Measurements from ENCODE around the gene PAK4. TPM values are rescaled to one million over a fixed set of nuclear protein-coding genes. Genes with fewer than 3 reads are reported as not detected.

The PAK4 gene
- total and polyA plus RNA-seq, 12 donors = 7.2 to 61.0 (median 23.8) TPM

DNA sequence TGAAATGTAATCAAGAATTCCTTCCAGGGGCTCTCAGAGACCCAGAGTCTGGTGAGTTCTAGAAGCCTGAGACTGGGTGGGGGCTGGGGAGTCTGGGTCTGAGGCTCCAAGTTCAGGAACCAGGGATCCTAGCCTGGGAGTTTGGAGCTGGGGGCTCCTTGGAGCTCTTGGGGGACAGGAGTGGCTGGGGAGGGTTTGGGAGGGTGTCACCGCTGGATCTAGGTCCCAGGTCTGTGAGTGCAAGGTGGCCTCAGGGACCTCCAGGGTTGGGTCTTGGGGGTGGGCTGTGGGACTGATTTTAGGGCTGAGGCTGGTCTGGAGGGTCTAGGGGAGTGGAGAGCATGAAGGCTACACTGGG is 77.4 kb downstream of the PAK4 start:
- 88 to 100% (median 100%) methylated on average over 1 of the region's 1 CpG; no CpG with 5 or more reads in 1 of the 4 donors for WGBS, 4 donors
- Histone ChIP-seq H3K36me3 (replicated peaks in 1 of 2) (no peaks in the 10 kb centered on the region), H3K27me3 (peaks cover 13% of the 10 kb centered on the region), H3K4me1 (replicated peaks in 1 of 2) (no peaks in the 10 kb centered on the region), H3K27ac (no peak overlapping the region), H3K4me3 (no peak overlapping the region), H3K9me3 (replicated peaks in 1 of 3) (no peaks in the 10 kb centered on the region)
- no peak for DNase-seq
- TF ChIP-seq, protein P1, sequence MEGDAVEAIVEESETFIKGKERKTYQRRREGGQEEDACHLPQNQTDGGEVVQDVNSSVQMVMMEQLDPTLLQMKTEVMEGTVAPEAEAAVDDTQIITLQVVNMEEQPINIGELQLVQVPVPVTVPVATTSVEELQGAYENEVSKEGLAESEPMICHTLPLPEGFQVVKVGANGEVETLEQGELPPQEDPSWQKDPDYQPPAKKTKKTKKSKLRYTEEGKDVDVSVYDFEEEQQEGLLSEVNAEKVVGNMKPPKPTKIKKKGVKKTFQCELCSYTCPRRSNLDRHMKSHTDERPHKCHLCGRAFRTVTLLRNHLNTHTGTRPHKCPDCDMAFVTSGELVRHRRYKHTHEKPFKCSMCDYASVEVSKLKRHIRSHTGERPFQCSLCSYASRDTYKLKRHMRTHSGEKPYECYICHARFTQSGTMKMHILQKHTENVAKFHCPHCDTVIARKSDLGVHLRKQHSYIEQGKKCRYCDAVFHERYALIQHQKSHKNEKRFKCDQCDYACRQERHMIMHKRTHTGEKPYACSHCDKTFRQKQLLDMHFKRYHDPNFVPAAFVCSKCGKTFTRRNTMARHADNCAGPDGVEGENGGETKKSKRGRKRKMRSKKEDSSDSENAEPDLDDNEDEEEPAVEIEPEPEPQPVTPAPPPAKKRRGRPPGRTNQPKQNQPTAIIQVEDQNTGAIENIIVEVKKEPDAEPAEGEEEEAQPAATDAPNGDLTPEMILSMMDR (IDR thresholded peaks at IDR 0.05) = no peak
- TF ChIP-seq POLR2A (IDR thresholded peaks at IDR 0.05) = no peak
- intact Hi-C loops (cut with DNase I) = loop anchor here in 1 of 2 donors (10.0 kb wide), 1 partner anchor 122 kb away; the partner anchor contains the start of gene LRFN1

DNA sequence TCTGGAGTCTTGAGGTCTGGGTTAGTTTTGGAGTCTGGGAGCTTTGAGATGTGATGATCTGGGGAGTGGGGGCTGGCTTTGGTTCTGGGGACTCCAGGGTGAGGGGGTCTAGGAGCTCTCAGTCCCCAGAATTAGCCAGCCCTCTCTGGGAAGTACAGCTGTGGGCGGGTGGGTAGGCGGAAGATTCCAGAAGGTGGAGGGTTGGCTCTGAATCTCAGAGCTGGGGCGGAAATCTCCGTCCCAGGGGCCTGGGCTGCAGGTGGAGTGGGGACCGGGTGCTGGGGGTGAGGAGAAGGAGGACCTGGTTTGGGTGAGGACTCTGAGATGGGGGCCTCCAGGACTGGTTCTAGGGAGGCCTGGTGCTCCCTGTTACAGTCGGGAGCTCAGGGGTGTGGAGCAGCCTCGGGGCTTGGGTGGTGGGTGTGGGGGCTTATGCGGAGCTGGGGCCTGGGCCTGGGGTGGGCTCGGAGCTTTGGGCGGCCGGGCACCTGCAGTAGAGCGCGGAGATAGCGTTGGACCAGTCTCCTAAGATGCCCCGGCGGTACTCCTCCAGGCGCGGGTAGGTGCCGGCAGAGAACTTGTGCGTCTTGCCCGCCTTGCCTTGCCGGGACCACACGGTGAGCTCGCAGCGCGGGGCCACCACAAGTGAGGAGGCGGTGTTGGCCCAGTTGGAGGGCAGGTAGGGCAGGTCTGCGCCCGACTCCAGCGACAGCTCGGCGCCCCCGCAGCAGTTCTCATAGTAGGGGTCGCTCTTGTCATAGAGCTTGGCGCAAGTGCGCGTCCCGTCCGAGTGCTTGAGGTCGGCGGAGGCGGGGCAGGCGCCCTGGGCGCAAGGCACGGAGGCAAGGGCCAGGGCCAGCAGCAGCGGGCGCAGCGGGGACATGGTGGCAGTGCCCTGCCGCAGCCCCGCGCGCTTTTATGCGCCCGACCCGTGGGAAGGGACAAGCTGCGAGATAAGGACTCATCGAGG is 78.1 kb downstream of the PAK4 start, which contains the start of gene SYCN:
TSS of gene SYCN (minus strand) at position 892 of the 970 bp plus-strand sequence. CDS start at position 883, 9 bp downstream.
- peaks cover 6% of the 10 kb centered on the region for H3K27me3 ChIP-seq
- no peak within 1 kb of the TSS for H3K4me3 ChIP-seq
- 48 to 80% (median 58%) methylated on average over 16 to 57 of the region's 57 CpGs for WGBS, 4 donors
- intact Hi-C loops (cut with DNase I) = loop anchor here in 1 of 2 donors (10.0 kb wide), 1 partner anchor 121 kb away; the partner anchor contains the start of gene LRFN1
- no peaks in the 10 kb centered on the region for H3K36me3 ChIP-seq (replicated peaks in 1 of 2)
- no peak for DNase-seq
- H3K27ac ChIP-seq = no peak within 1 kb of the TSS
- TF ChIP-seq POLR2A (IDR thresholded peaks at IDR 0.05) = no peak
- TF ChIP-seq, protein P1 (IDR thresholded peaks at IDR 0.05) = no peak
- no peaks in the 10 kb centered on the region for H3K9me3 ChIP-seq (replicated peaks in 1 of 3)
- no peaks in the 10 kb centered on the region for H3K4me1 ChIP-seq (replicated peaks in 1 of 2)

DNA sequence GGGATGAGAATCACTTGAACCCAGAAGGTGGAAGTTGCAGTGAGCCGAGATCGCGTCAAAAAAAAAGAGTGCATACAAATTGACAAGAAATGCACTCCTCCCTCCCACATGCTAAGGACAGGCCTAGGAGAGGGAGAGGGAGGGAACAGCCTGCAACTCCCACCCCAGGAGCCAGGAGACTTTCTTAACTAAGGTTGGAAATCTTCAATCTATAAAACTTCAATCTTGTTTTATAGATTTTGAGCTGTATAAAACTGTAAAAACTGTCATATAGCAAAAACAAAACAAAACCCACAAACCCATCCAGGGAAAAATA is 79.8 kb downstream of the PAK4 start:
- Histone ChIP-seq H3K9me3 (replicated peaks in 1 of 3) (no peaks in the 10 kb centered on the region), H3K4me3 (no peak overlapping the region), H3K27me3 (peaks cover 5% of the 10 kb centered on the region), H3K27ac (no peak overlapping the region), H3K4me1 (replicated peaks in 1 of 2) (no peaks in the 10 kb centered on the region), H3K36me3 (replicated peaks in 1 of 2) (no peaks in the 10 kb centered on the region)
- DNase-seq = no peak
- TF ChIP-seq, protein P1 (IDR thresholded peaks at IDR 0.05) = no peak
- no peak for TF ChIP-seq POLR2A (IDR thresholded peaks at IDR 0.05)
- 85 to 93% (median 89%) methylated on average over 3 of the region's 3 CpGs for WGBS, 4 donors
- intact Hi-C loops (cut with DNase I) = loop anchor here in 1 of 2 donors (10.0 kb wide), 1 partner anchor 119 kb away; the partner anchor contains the start of gene LRFN1

DNA sequence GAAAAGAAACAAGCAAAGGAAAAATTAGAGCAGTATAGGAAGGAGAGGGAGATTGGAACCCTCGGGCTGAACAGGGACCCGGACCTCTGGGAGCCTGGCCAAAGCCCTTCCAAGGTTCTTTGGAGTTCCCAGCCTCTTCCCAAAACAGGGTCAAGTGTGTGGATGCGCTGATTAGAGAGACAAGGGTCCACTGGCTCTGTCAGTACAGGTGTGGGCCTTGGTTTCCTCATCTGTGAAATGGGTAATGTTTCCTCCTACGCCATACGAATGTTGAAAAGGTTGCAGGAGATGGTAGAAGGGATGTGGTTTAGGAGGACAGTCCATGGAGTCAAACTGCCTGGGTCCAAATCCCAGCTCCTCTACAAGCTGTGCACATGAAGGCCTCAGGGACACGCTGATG is 80.5 kb downstream of the PAK4 start:
- Histone ChIP-seq H3K4me3 (no peak overlapping the region), H3K36me3 (replicated peaks in 1 of 2) (no peaks in the 10 kb centered on the region), H3K4me1 (replicated peaks in 1 of 2) (no peaks in the 10 kb centered on the region), H3K9me3 (replicated peaks in 1 of 3) (no peaks in the 10 kb centered on the region), H3K27ac (no peak overlapping the region), H3K27me3 (peaks cover 5% of the 10 kb centered on the region)
- TF ChIP-seq POLR2A (IDR thresholded peaks at IDR 0.05) = no peak
- TF ChIP-seq, protein P1 (IDR thresholded peaks at IDR 0.05) = no peak
- WGBS, 4 donors = 68 to 73% (median 70%) methylated on average over 6 of the region's 6 CpGs
- DNase-seq = no peak
- intact Hi-C loops (cut with DNase I) = loop anchor here in 1 of 2 donors (10.0 kb wide), 1 partner anchor 119 kb away; the partner anchor contains the start of gene LRFN1
